HepG2 (cell line): Measurements from ENCODE around the gene CPM.

Experiments used
- CREB1 ChIP-seq, 2 experiments: fragments of 450-650 bp in 1 of 2; IDR thresholded peaks; 2 replicates each; pipeline ENCODE4 v1.6.1; 2016 to 2017; ENCODE audit warnings: control low read depth in 1 of 2, mild to moderate bottlenecking in 1 of 2, missing compliant biosample characterization in 1 of 2, missing genetic modification characterization in 1 of 2
- PCBP2 ChIP-seq: fragments of 200-400 bp; formaldehyde crosslinking; optimal IDR thresholded peaks from 2 replicates; pipeline ENCODE3; 2018; ENCODE audit warnings: low read length, low read depth; ENCODE audit not compliant: poor library complexity, severe bottlenecking
- ZFP82 ChIP-seq: sonication (generic); formaldehyde crosslinking; IDR thresholded peaks from 2 replicates; pipeline ENCODE4 v1.5.1; 2020; ENCODE audit warnings: mild to moderate bottlenecking, missing genetic modification reagents, borderline replicate concordance
- ZNF232 ChIP-seq: sonication (generic); formaldehyde crosslinking; IDR thresholded peaks from 2 replicates; pipeline ENCODE4 v1.4.0; 2020; ENCODE audit warnings: missing genetic modification reagents, borderline replicate concordance
- ZNF256 ChIP-seq: sonication (generic); formaldehyde crosslinking; conservative IDR thresholded peaks from 2 replicates; pipeline ENCODE4 v1.4.0; 2020; ENCODE audit warnings: missing genetic modification reagents
- ZNF33B ChIP-seq: sonication (generic); formaldehyde crosslinking; IDR thresholded peaks from 2 replicates; pipeline ENCODE4 v1.5.1; 2020; ENCODE audit warnings: mild to moderate bottlenecking, missing genetic modification reagents

DNA sequence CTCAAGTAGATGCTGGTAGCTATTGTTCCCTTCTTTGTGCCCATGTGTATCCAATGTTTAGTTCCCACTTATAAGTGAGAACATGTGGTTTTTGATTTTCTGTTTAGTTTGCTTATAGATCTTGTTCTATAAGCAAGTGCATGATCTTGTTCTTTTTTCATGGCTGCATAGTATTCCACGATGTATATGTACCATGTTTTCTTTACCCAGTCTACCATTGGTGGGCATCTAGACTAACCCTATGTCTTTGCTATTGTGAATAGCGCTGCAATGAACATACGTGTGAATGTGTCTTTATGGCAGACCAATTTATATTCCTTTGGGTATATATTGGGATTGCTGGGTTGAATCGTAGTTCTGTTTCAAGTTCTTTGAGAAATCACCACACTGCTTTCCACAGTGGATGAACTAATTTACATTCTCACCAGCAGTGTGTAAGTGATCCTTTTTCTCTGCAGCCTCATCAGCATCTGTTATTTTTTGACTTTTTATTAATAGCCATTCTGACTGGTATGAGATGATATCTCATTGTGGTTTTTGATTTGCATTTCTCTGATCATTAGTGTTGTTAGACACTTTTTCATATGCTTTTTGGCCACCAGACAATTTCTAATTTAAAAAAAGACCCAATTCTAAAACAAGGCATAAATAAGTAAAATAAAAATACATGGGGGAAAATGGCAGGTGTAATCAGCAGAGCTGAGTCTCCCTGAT is 50.6 kb downstream of the CPM start:
- TF ChIP-seq ZNF232 (CRISPR knock-in tag) (no peak), PCBP2 (no peak), CREB1 (IDR thresholded peaks at IDR 0.05) (no peak), CREB1 (CRISPR knock-in tag; IDR thresholded peaks at IDR 0.05) (no peak), ZFP82 (CRISPR knock-in tag) (no peak), ZNF256 (CRISPR knock-in tag) (no peak), ZNF33B (CRISPR knock-in tag) (no peak)
